ENCODE results near the gene PRKG1.

DNA sequence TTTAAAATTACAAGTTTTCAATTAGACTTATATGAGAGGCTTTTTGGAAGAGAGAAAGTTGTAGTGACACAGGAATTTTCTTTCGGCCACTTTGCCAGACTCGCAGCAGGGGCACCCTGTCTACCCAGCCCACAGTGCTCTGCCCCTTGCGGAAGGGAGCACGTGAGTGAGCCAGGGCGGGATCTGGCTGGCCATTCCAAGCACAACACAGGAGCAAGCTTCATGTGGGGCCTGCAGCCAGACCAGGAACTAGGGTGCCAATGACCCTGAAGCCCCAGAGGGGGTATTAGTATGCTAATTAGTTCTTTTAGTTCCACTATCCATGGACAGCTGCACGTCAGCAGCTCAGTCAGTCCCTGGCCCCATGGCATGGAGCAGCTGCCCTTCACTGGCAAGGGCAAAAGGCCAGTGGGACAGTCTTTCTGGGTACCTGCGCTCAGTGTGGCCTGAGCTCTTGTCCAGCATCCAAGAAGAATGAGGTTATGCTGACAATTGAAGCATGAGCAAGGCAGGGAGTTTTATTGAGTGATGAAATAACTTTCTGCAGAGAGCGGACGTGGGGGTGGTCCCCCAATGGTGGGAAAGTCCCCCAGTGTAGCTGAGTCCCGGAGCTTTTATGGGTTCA is 876.2 kb downstream of the PRKG1 start:
- TF ChIP-seq, protein P1, sequence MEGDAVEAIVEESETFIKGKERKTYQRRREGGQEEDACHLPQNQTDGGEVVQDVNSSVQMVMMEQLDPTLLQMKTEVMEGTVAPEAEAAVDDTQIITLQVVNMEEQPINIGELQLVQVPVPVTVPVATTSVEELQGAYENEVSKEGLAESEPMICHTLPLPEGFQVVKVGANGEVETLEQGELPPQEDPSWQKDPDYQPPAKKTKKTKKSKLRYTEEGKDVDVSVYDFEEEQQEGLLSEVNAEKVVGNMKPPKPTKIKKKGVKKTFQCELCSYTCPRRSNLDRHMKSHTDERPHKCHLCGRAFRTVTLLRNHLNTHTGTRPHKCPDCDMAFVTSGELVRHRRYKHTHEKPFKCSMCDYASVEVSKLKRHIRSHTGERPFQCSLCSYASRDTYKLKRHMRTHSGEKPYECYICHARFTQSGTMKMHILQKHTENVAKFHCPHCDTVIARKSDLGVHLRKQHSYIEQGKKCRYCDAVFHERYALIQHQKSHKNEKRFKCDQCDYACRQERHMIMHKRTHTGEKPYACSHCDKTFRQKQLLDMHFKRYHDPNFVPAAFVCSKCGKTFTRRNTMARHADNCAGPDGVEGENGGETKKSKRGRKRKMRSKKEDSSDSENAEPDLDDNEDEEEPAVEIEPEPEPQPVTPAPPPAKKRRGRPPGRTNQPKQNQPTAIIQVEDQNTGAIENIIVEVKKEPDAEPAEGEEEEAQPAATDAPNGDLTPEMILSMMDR (IDR thresholded peaks at IDR 0.05) = no peak
- TF ChIP-seq ZFX (IDR thresholded peaks at IDR 0.05; ENCODE audit: borderline replicate concordance) = no peak
